H7 (cell line): ENCODE data around the gene PCBP3. TPM values are rescaled to one million over a fixed set of nuclear protein-coding genes. Genes with fewer than 3 reads are reported as not detected.
"Not testable (repeated sequence)": the region's sequence is repeated elsewhere in the genome, so short reads cannot be mapped to it uniquely, and the experiment has no call there.

Source experiments
- DNase-seq: peaks from one replicate; pipeline ENCODE4 v3.0.0; 2012
- H3K27me3 ChIP-seq: 2 replicates; pipeline ENCODE4 v1.6.0; 2011; ENCODE audit warnings: mild to moderate bottlenecking, low read length; ENCODE audit not compliant: control insufficient read depth, insufficient read depth
- H3K36me3 ChIP-seq: replicated peaks from 2 replicates; pipeline ENCODE4 v1.5.1; 2011; ENCODE audit warnings: low read length; ENCODE audit not compliant: control insufficient read depth, insufficient read depth
- H3K4me3 ChIP-seq: 2 replicates; pipeline ENCODE4 v1.5.1; 2011; ENCODE audit warnings: low read depth, mild to moderate bottlenecking, control low read depth, low read length, moderate library complexity; ENCODE audit not compliant: insufficient read depth
- total RNA-seq: library from RNA; depleted of rRNA; stranded (reverse); fragments of >200 nt; shearing (Covaris generic); gene quantifications from 2 replicates; pipeline ENCODE4 v1.2.3, GENCODE V29; 2014

Gene PCBP3
- total RNA-seq, 1 experiment from 2014 or later, result 1.8 TPM

- H3K36me3 ChIP-seq, DNase-seq: not testable (repeated sequence)
- Histone ChIP-seq H3K4me3 (peak overlapping the region; percentile 54; the same call in 1 of the 2 replicates), H3K27me3 (peaks cover 16% of the 10 kb centered on the region)
These were observed 332.3 kb downstream of the PCBP3 start for GRCh38 chr21:45975667-45976409.

GRCh38 chr21:45976701-45977311 lies 333.3 kb downstream of the PCBP3 start:
- H3K36me3 ChIP-seq, result no peaks in the 10 kb centered on the region
- peaks cover 17% of the 10 kb centered on the region for H3K27me3 ChIP-seq
- peak; percentile 71 for DNase-seq
- H3K4me3 ChIP-seq, result peak overlapping the region; percentile 24

GRCh38 chr21:45977396-45977795 lies 333.9 kb downstream of the PCBP3 start:
- Histone ChIP-seq H3K4me3 (peak overlapping the region; percentile 22), H3K36me3 (no peaks in the 10 kb centered on the region), H3K27me3 (peaks cover 17% of the 10 kb centered on the region)
- peak; percentile 81 for DNase-seq

- Histone ChIP-seq H3K27me3 (peaks cover 14% of the 10 kb centered on the region), H3K36me3 (no peaks in the 10 kb centered on the region), H3K4me3 (no peak overlapping the region)
- DNase-seq, result peak; percentile 64
These were observed 335.7 kb downstream of the PCBP3 start for GRCh38 chr21:45979141-45979631.

GRCh38 chr21:45979651-45980050 lies 336.1 kb downstream of the PCBP3 start:
- no peak overlapping the region for H3K4me3 ChIP-seq
- DNase-seq, result no peak
- H3K27me3 ChIP-seq, result peaks cover 12% of the 10 kb centered on the region
- H3K36me3 ChIP-seq, result peaks cover 2% of the 10 kb centered on the region; the same call in 1 of the 2 replicates

- Histone ChIP-seq H3K27me3 (peaks cover 12% of the 10 kb centered on the region), H3K4me3 (no peak overlapping the region), H3K36me3 (peaks cover 3% of the 10 kb centered on the region; the same call in 1 of the 2 replicates)
These were observed 336.7 kb downstream of the PCBP3 start for GRCh38 chr21:45980271-45980670.

GRCh38 chr21:45980697-45981096 lies 337.2 kb downstream of the PCBP3 start:
- no peak for DNase-seq
- H3K27me3 ChIP-seq, result peaks cover 12% of the 10 kb centered on the region
- H3K36me3 ChIP-seq, result peaks cover 5% of the 10 kb centered on the region; the same call in 1 of the 2 replicates
- H3K4me3 ChIP-seq, result peak overlapping the region; percentile 56

More at GRCh38 chr21:45980271-45980670, 336.7 kb downstream of the PCBP3 start:
- no peak for DNase-seq

GRCh38 chr21:45981151-45982091 lies 337.9 kb downstream of the PCBP3 start, which contains the start of gene COL6A1:
TSS of gene COL6A1 (plus strand) at chr21:45981770. CDS start at chr21:45981851, 81 bp downstream.
- H3K4me3 ChIP-seq, result peak within 1 kb of the TSS; percentile 75
- DNase-seq, result peak; percentile 98
- H3K36me3 ChIP-seq, result peaks cover 5% of the 10 kb centered on the region; the same call in 1 of the 2 replicates
- H3K27me3 ChIP-seq, result peaks cover 12% of the 10 kb centered on the region

- DNase-seq, result peak; percentile 87
- peaks cover 5% of the 10 kb centered on the region for H3K36me3 ChIP-seq
- H3K4me3 ChIP-seq, result peak overlapping the region; percentile 75
- H3K27me3 ChIP-seq, result peaks cover 12% of the 10 kb centered on the region
These were observed 338.7 kb downstream of the PCBP3 start for GRCh38 chr21:45982092-45982757.

GRCh38 chr21:45982758-45983648 lies 339.5 kb downstream of the PCBP3 start:
- peak overlapping the region; percentile 75 for H3K4me3 ChIP-seq
- peaks cover 5% of the 10 kb centered on the region for H3K36me3 ChIP-seq
- H3K27me3 ChIP-seq, result peaks cover 12% of the 10 kb centered on the region
- DNase-seq, result peak; percentile 81

- Histone ChIP-seq H3K4me3 (no peak overlapping the region), H3K36me3 (peaks cover 5% of the 10 kb centered on the region), H3K27me3 (peaks cover 12% of the 10 kb centered on the region)
- DNase-seq, result no peak
These were observed 340.1 kb downstream of the PCBP3 start for GRCh38 chr21:45983649-45983965.

GRCh38 chr21:45983981-45984551 lies 340.5 kb downstream of the PCBP3 start:
- DNase-seq, result peak; percentile 53
- peaks cover 12% of the 10 kb centered on the region for H3K27me3 ChIP-seq
- no peak overlapping the region for H3K4me3 ChIP-seq
- H3K36me3 ChIP-seq, result peaks cover 5% of the 10 kb centered on the region
